ENCODE measurements around the gene ZNF845. TPM values are rescaled to one million over a fixed set of nuclear protein-coding genes. Genes with fewer than 3 reads are reported as not detected.
"Not testable (repeated sequence)": the region's sequence is repeated elsewhere in the genome, so short reads cannot be mapped to it uniquely, and the experiment has no call there.

Gene ZNF845
- 7.5 to 7.7 TPM (median 7.7 TPM) in 3 replicates for total RNA-seq

GRCh38 chr19:53333463-53334449 lies at the start of gene ZNF845:
ZNF845 (plus strand) TSS chr19:53333749; CDS start chr19:53341308, 7,559 bp downstream.
- Mint-ChIP-seq H3K27ac (peak within 1 kb of the TSS; percentile 93), H3K27me3 (ENCODE audit: low read depth) (no peaks in the 10 kb centered on the region), H3K9me3 (peaks cover 20% of the 10 kb centered on the region), H3K4me1 (peaks cover 14% of the 10 kb centered on the region), H3K36me3 (peaks cover 2% of the 10 kb centered on the region), H3K4me3 (peak within 1 kb of the TSS; percentile 91)
- no peak for TF ChIP-seq CTCF (IDR thresholded peaks at IDR 0.05; ENCODE audit: unreplicated experiment)
- DNase-seq (ENCODE audit: low spot score in 2 of 2, unreplicated experiment in 2 of 2), result peak; percentile 94 to 100

GRCh38 chr19:53285087-53285486 lies 48.5 kb upstream of the ZNF845 start:
- H3K9me3 Mint-ChIP-seq, result peaks cover 28% of the 10 kb centered on the region
- no peak for DNase-seq (ENCODE audit: low spot score in 2 of 2, unreplicated experiment in 2 of 2)
- no peaks in the 10 kb centered on the region for H3K27me3 Mint-ChIP-seq (ENCODE audit: low read depth)
- no peaks in the 10 kb centered on the region for H3K36me3 Mint-ChIP-seq
- TF ChIP-seq CTCF (IDR thresholded peaks at IDR 0.05; ENCODE audit: unreplicated experiment), result no peak
- H3K27ac Mint-ChIP-seq, result no peak overlapping the region
- H3K4me1 Mint-ChIP-seq, result no peaks in the 10 kb centered on the region
- H3K4me3 Mint-ChIP-seq, result no peak overlapping the region

- Mint-ChIP-seq H3K9me3 (peaks cover 66% of the 10 kb centered on the region), H3K4me1 (no peaks in the 10 kb centered on the region), H3K36me3 (no peaks in the 10 kb centered on the region), H3K27ac (no peak overlapping the region), H3K4me3 (no peak overlapping the region), H3K27me3 (ENCODE audit: low read depth) (no peaks in the 10 kb centered on the region)
- TF ChIP-seq CTCF (IDR thresholded peaks at IDR 0.05; ENCODE audit: unreplicated experiment), result no peak
- DNase-seq (ENCODE audit: low spot score in 2 of 2, unreplicated experiment in 2 of 2), result no peak
Measured at GRCh38 chr19:53290758-53291549, 42.6 kb upstream of the ZNF845 start.

GRCh38 chr19:53294786-53295441 lies 38.6 kb upstream of the ZNF845 start:
- DNase-seq (ENCODE audit: low spot score in 2 of 2, unreplicated experiment in 2 of 2), result no peak
- H3K9me3 Mint-ChIP-seq, result peaks cover 54% of the 10 kb centered on the region
- no peak overlapping the region for H3K4me3 Mint-ChIP-seq
- no peak overlapping the region for H3K27ac Mint-ChIP-seq
- H3K36me3 Mint-ChIP-seq, result no peaks in the 10 kb centered on the region
- H3K4me1 Mint-ChIP-seq, result no peaks in the 10 kb centered on the region
- no peak for TF ChIP-seq CTCF (IDR thresholded peaks at IDR 0.05; ENCODE audit: unreplicated experiment)
- no peaks in the 10 kb centered on the region for H3K27me3 Mint-ChIP-seq (ENCODE audit: low read depth)

- H3K27me3 Mint-ChIP-seq (ENCODE audit: low read depth); H3K4me1 Mint-ChIP-seq; H3K27ac Mint-ChIP-seq; H3K36me3 Mint-ChIP-seq; DNase-seq (ENCODE audit: low spot score in 2 of 2, unreplicated experiment in 2 of 2); H3K4me3 Mint-ChIP-seq; H3K9me3 Mint-ChIP-seq: not testable (repeated sequence)
Measured at GRCh38 chr19:53301341-53301740, 32.2 kb upstream of the ZNF845 start.
